GM12864 (cell line): Measurements from ENCODE around the gene PTPRD.

Experiments
- DNase-seq: peaks from one replicate; pipeline ENCODE4 v3.0.0-alpha.2; 2011; ENCODE audit warnings: low read depth
- H3K4me3 ChIP-seq: 2 replicates; pipeline ENCODE4 v1.5.1; 2011; ENCODE audit warnings: mild to moderate bottlenecking, low read depth, low read length, control low read depth
- TF ChIP-seq, protein P1 (sequence below): IDR thresholded peaks from 2 replicates; pipeline ENCODE4 v1.5.1; 2011; ENCODE audit warnings: low read depth, mild to moderate bottlenecking, moderate library complexity, low read length, control low read depth, inconsistent platforms; ENCODE audit errors: missing control alignments

The PTPRD gene

DNA sequence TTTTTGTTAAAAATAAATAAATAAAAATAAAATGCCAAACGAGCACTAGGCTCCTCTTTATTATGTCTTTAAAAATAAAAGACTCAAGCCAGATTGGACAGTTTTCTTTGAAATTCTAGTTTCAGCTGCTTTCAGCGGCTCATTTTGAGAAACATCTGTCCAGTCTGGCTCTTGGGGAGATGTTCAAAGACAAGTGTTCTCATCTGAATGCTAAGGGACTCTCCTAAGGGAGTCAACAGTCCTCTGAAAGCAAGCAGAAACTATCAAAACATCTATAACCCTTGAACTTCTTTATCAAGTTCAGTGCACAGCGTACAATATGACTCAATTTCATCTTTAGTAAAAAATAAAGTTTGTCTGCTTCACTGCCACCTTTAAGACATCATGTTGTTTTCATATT, 1927.0 kb downstream of the PTPRD start:
- no peak for DNase-seq
- H3K4me3 ChIP-seq: no peak overlapping the region
- TF ChIP-seq, protein P1, sequence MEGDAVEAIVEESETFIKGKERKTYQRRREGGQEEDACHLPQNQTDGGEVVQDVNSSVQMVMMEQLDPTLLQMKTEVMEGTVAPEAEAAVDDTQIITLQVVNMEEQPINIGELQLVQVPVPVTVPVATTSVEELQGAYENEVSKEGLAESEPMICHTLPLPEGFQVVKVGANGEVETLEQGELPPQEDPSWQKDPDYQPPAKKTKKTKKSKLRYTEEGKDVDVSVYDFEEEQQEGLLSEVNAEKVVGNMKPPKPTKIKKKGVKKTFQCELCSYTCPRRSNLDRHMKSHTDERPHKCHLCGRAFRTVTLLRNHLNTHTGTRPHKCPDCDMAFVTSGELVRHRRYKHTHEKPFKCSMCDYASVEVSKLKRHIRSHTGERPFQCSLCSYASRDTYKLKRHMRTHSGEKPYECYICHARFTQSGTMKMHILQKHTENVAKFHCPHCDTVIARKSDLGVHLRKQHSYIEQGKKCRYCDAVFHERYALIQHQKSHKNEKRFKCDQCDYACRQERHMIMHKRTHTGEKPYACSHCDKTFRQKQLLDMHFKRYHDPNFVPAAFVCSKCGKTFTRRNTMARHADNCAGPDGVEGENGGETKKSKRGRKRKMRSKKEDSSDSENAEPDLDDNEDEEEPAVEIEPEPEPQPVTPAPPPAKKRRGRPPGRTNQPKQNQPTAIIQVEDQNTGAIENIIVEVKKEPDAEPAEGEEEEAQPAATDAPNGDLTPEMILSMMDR: no peak

DNA sequence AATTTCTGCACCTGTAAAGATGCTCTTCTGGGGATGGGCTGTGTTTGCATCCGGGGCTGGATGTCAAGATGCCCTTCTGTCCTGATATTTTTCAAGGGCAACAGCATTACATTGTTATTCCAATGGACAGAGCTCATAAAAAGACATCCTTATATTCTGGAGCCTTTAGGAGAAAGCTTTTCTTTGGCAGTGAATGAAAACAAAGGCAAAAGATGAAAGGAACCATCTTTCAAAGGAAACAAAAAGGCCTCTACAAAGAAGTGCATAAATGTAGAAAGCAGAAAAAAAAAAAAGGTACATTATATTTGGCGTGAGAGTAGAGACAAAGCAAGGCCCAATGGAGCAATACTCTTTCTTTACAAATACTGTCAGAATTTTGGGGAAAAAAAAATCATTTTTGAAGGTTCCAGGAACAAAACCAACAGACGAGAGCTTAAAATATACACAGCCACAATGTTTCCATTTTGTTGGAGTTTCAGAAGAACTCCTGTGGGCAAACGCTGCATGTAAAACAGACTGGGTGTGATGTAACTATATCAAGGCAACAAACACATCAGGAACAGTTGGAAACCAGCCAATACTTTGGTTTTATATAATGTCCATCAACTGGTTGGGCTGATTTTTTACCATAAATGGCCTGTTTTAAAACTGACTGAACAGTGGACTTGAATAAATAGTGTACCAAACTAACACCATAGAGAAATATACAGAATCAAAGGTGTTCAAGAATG, 1927.7 kb downstream of the PTPRD start:
- no peak overlapping the region for H3K4me3 ChIP-seq
- no peak for DNase-seq
- TF ChIP-seq, protein P1: no peak

DNA sequence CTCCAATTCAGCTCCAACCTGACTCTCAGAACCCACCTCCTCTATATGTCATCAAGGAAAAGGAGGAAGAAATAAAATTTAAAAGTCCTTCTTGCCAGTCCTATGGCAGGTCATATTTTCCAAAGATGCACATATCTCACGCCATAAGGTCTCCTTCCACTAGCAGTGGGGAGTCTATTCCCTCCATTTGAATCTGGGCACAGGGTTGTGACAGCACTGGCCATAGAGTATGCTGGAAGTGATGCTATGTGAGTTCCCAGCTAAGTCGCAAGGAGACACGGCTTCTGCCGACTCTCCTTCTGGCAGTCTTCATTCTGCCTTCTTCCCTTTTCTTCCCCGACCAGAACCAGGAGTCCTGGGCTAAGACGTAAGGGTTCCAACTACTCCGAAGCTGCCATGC, 1929.3 kb downstream of the PTPRD start:
- DNase-seq: no peak
- no peak overlapping the region for H3K4me3 ChIP-seq
- TF ChIP-seq, protein P1: no peak

DNA sequence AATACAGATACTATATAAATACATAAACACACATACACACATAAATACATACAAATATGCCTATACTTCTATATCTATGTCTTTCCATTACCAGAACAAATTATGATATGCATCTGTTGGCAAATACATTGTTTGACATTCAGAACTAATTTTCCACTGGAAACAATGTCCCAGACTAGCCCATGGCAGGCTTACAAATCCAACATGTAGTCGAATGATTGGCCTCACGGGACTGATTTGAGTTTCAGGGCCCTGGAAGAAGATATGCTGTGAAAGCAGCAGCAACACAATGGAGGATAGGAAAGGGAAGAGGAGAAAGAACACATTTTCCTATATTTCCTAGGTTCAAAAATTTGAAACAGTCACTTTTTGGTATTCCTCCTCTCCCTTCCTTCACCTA, 1932.1 kb downstream of the PTPRD start:
- H3K4me3 ChIP-seq: no peak overlapping the region
- no peak for DNase-seq

DNA sequence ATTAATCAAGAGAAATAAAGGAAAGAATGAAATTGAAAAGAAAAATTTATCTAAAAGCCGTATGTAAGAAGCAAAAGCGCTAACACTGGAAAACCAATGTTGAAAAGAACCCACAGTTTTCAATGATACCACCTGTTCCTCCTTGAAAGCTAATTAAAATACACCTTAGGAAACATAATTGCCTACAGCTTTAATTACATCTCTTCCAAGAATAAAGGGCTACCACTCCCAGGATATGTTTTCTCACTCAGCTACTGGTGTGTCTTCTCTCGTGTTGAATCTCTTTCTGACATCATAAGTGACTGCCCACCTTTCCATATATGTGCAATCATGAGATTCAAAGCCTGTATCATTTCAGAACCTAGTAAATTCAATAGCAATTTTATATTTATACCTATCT, 1932.6 kb downstream of the PTPRD start:
- DNase-seq: no peak
- TF ChIP-seq, protein P1: no peak
- no peak overlapping the region for H3K4me3 ChIP-seq

More for the DNA sequence above, 1932.1 kb downstream of the PTPRD start:
- TF ChIP-seq, protein P1: no peak

DNA sequence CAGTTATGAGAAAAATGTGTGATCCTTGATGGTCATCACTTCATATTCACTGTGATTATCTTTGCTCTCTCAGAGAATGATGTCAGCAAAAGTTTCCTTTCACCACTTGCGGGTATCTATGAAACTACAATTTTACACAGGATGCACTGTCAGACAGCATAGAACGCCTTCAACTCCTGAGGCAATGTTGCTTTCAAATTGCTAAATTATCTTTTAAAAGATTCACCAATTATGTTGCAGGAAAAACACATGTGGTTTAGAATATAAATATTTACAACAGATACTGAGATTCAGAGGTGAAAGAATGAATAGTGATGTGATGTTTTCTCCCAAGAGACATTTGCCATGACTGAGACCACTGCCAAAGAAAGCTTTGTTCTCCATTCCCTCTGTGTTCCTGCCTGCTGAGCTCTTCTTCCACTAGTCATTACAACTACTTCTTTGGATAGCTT, 1933.4 kb downstream of the PTPRD start:
- no peak overlapping the region for H3K4me3 ChIP-seq
- no peak for DNase-seq
- TF ChIP-seq, protein P1: no peak

DNA sequence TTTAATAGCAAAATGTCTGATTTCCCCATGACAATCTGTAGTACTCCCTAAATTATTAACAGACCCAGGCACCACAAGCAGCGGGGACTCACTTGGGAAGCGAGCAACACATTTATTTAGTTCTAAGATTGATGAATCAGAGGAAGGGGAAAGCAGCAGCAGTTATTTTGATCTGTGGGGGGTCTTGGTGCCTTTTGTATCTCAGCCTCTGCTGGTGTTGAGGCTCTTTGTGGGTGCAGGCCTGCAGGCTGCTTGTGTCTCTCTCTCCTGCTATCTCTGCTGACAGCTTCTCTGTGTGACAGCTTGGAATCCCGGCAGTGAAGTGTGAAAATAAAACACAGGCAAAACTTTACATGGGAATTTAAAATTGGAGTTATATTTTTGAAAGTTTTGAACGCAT, 1935.1 kb downstream of the PTPRD start:
- TF ChIP-seq, protein P1: no peak
- DNase-seq: no peak
- H3K4me3 ChIP-seq: no peak overlapping the region
